HCT116 (cell line): ENCODE measurements around the gene AEBP2. TPM values are rescaled to one million over a fixed set of nuclear protein-coding genes. Genes with fewer than 3 reads are reported as not detected.

Source experiments
- ATAC-seq: fragments of 200-7000 bp; cut with Tn5 transposase; 2 replicates; pipeline ENCODE4 v1.9.1; 2020; ENCODE audit warnings: mild to moderate bottlenecking, moderate library complexity
- BruUV-seq: library from RNA; stranded (reverse); fragments of 400-500 nt; replicated peaks from 2 replicates; lab custom pipeline; 2021; lab: Mats Ljungman, UMichigan
- CTCF ChIA-PET: fragments of 300-600 bp; sonication (Branson Sonifier 250); formaldehyde crosslinking; loops from one replicate; lab custom pipeline; 2021; ENCODE audit warnings: antibody characterized with exemption; lab: Charles Lee
- POLR2A ChIA-PET: fragments of 300-600, 350-600 bp; sonication (Branson Sonifier 250); formaldehyde crosslinking; loops from one replicate; lab custom pipeline; 2021; ENCODE audit warnings: antibody characterized with exemption; lab: Charles Lee
- RAD21 ChIA-PET, 2 experiments: fragments of 300-600 bp; sonication (Branson Sonifier 250); formaldehyde crosslinking; loops; one replicate each; lab custom pipeline; 2023; ENCODE audit warnings: low total read pairs in 2 of 2; ENCODE audit not compliant: uncharacterized antibody in 2 of 2, unreplicated experiment in 2 of 2, low non-redundant PET in 1 of 2; lab: Charles Lee
- DNase-seq: peaks from one replicate; pipeline ENCODE4 v3.0.0-alpha.2; 2010; ENCODE audit warnings: low read depth, low spot score
- H2AFZ ChIP-seq: fragments of 200-600 bp; shearing (Covaris generic), sonication (generic); 2 replicates; pipeline ENCODE4 v1.6.1; 2017; ENCODE audit warnings: low read depth, mixed run types, mixed read lengths, antibody characterized with exemption, low read length; ENCODE audit not compliant: poor library complexity, severe bottlenecking
- H3K27ac ChIP-seq: 2 replicates; pipeline ENCODE4 v1.5.1; 2012; ENCODE audit warnings: low read depth, low read length
- H3K27me3 ChIP-seq: fragments of 200-600 bp; sonication (generic); 2 replicates; pipeline ENCODE4 v1.6.1; 2016; ENCODE audit warnings: mixed run types, low read length, mixed read lengths; ENCODE audit not compliant: insufficient read depth
- H3K36me3 ChIP-seq, 2 experiments: fragments of 200-500 bp in 1 of 2; fragments of 200-600 bp in 1 of 2; sonication (Bioruptor generic) in 1 of 2; sonication (generic) in 1 of 2; 2 replicates each; pipeline versions ENCODE4 v1.5.1 to v1.6.1; 2014 to 2016; ENCODE audit warnings: low read length in 2 of 2, inconsistent platforms in 1 of 2, mixed read lengths in 1 of 2, mixed run types in 1 of 2; ENCODE audit not compliant: insufficient read depth in 2 of 2, control insufficient read depth in 1 of 2
- H3K4me1 ChIP-seq, 2 experiments: fragments of 200-600 bp in 1 of 2; sonication (generic) in 1 of 2; 2 replicates each; pipeline versions ENCODE4 v1.5.1 to v1.6.1; 2012 to 2017; ENCODE audit warnings: low read length in 2 of 2, inconsistent platforms in 1 of 2, mild to moderate bottlenecking in 1 of 2, mixed read lengths in 1 of 2, mixed run types in 1 of 2, moderate library complexity in 1 of 2; ENCODE audit not compliant: insufficient read depth in 2 of 2, control insufficient read depth in 1 of 2
- H3K4me2 ChIP-seq: fragments of 200-600 bp; sonication (generic); 2 replicates; pipeline ENCODE4 v1.6.1; 2017; ENCODE audit warnings: mixed run types, low read length, mixed read lengths
- H3K4me3 ChIP-seq, 2 experiments: fragments of 200-600 bp in 1 of 2; sonication (generic) in 1 of 2; replicated peaks in 1 of 2; 2 replicates each; pipeline ENCODE4 v1.5.1; 2011 to 2016; ENCODE audit warnings: low read length in 2 of 2, control low read depth in 1 of 2, low read depth in 1 of 2, mild to moderate bottlenecking in 1 of 2, mixed read lengths in 1 of 2, mixed run types in 1 of 2
- H3K79me2 ChIP-seq: fragments of 200-600 bp; sonication (generic); 2 replicates; pipeline ENCODE4 v1.6.1; 2017; ENCODE audit warnings: mild to moderate bottlenecking, mixed run types, low read length, moderate library complexity, mixed read lengths; ENCODE audit not compliant: insufficient read depth
- H3K9ac ChIP-seq: fragments of 200-600 bp; sonication (generic); 2 replicates; pipeline ENCODE4 v1.6.1; 2016; ENCODE audit warnings: low read length, mixed read lengths
- H3K9me2 ChIP-seq: fragments of 200-600 bp; sonication (generic), shearing (Covaris generic); 2 replicates; pipeline ENCODE4 v1.6.1; 2017; ENCODE audit warnings: mixed run types, mild to moderate bottlenecking, moderate library complexity; ENCODE audit not compliant: insufficient read depth
- H3K9me3 ChIP-seq, 2 experiments: fragments of 200-500 bp in 1 of 2; fragments of 200-600 bp in 1 of 2; sonication (Bioruptor generic) in 1 of 2; sonication (generic) in 1 of 2; 2 replicates each; pipeline ENCODE4 v1.6.1; 2014 to 2017; ENCODE audit warnings: low read length in 2 of 2, mixed read lengths in 2 of 2, inconsistent platforms in 1 of 2, low read depth in 1 of 2, mild to moderate bottlenecking in 1 of 2, mixed run types in 1 of 2, moderate library complexity in 1 of 2; ENCODE audit not compliant: control insufficient read depth in 1 of 2, insufficient read depth in 1 of 2
- H4K20me1 ChIP-seq: fragments of 200-600 bp; sonication (generic), shearing (Covaris generic); 2 replicates; pipeline ENCODE4 v1.6.1; 2017; ENCODE audit warnings: mixed run types, mild to moderate bottlenecking, moderate library complexity; ENCODE audit not compliant: insufficient read depth
- ATF3 ChIP-seq: IDR thresholded peaks from 2 replicates; pipeline ENCODE4 v1.6.1; 2012
- CBX3 ChIP-seq: IDR thresholded peaks from 2 replicates; pipeline ENCODE4 v1.6.1; 2012; ENCODE audit warnings: low read depth
- CEBPB ChIP-seq: IDR thresholded peaks from 2 replicates; pipeline ENCODE4 v1.6.1; 2012; ENCODE audit warnings: low read depth
- CTCF ChIP-seq, 3 experiments: fragments of 200-600 bp in 1 of 3; sonication (generic) in 1 of 3; IDR thresholded peaks in 2 of 3; conservative IDR thresholded peaks in 1 of 3; 2 replicates each; pipeline ENCODE4 v1.5.1; 2012 to 2017; ENCODE audit warnings: low read depth in 2 of 3, low read length in 2 of 3, antibody characterized with exemption in 1 of 3, borderline replicate concordance in 1 of 3, control low read depth in 1 of 3, mild to moderate bottlenecking in 1 of 3, mixed read lengths in 1 of 3, mixed run types in 1 of 3, moderate library complexity in 1 of 3; ENCODE audit not compliant: insufficient read depth in 1 of 3
- EZH2 ChIP-seq: fragments of 200-600 bp; sonication (generic); IDR thresholded peaks from 2 replicates; pipeline ENCODE4 v1.6.1; 2017; ENCODE audit warnings: antibody characterized with exemption, mixed run types
- MAX ChIP-seq: IDR thresholded peaks from 2 replicates; pipeline ENCODE4 v1.6.1; 2012
- REST ChIP-seq: IDR thresholded peaks from 2 replicates; pipeline ENCODE4 v1.6.1; 2012; ENCODE audit warnings: low read depth
- SIN3A ChIP-seq: IDR thresholded peaks from 2 replicates; pipeline ENCODE4 v1.6.1; 2012; ENCODE audit warnings: low read depth
- SP1 ChIP-seq: IDR thresholded peaks from 2 replicates; pipeline ENCODE4 v1.6.1; 2012; ENCODE audit warnings: low read depth
- SRF ChIP-seq: IDR thresholded peaks from 2 replicates; pipeline ENCODE4 v1.6.1; 2012; ENCODE audit warnings: low read depth
- TCF7L2 ChIP-seq: IDR thresholded peaks from 2 replicates; pipeline ENCODE4 v1.7.0; 2011; ENCODE audit warnings: borderline replicate concordance, inconsistent platforms; ENCODE audit not compliant: insufficient read depth, insufficient read length; ENCODE audit errors: extremely low read depth
- YY1 ChIP-seq: IDR thresholded peaks from 2 replicates; pipeline ENCODE4 v1.6.1; 2011; ENCODE audit warnings: low read length, low read depth, moderate library complexity, mild to moderate bottlenecking; ENCODE audit not compliant: insufficient replicate concordance; ENCODE audit errors: extremely low read depth
- intact Hi-C: fragments of 100-400 bp; cut with micrococcal nuclease; formaldehyde crosslinking; loops from 2 replicates; pipeline ENCODE4 v1.10.0; 2022
- total RNA-seq: library from RNA; stranded (reverse); gene quantifications from one replicate; pipeline ENCODE4 v1.2.1, GENCODE V29; 2021; ENCODE audit not compliant: unreplicated experiment

Gene AEBP2
- total RNA-seq, 1 experiment from 2014 or later = 44.6 TPM

- TF ChIP-seq YY1 (peak; percentile 86), CEBPB (no peak), ATF3 (no peak)
- TF ChIP-seq, all 23 proteins: peak for 10
These were observed at the start of gene AEBP2 (continued) for GRCh38 chr12:19439059-19440018.

- POLR2A ChIA-PET = no interaction called here
- DNase-seq (no peak), ATAC-seq (no peak)
- peaks cover 9 to 13% of the 10 kb centered on the region in 2 experiments; a peak in 3 of 4 replicates for H3K4me1 ChIP-seq
- H3K79me2 ChIP-seq = no peaks in the 10 kb centered on the region
- BruUV-seq = no TSS peak
- H3K4me3 ChIP-seq = no peak overlapping the region
- H3K27ac ChIP-seq = no peak overlapping the region
- CTCF ChIA-PET = interaction anchor here (0.7 kb wide), 1 partner anchor 1089 kb away, joined by 3 read pairs; no protein-coding TSS in a partner anchor
- TF ChIP-seq YY1 (no peak), SRF (no peak), TCF7L2 (no peak), SIN3A (no peak), EZH2 (no peak), CTCF (IDR thresholded peaks at IDR 0.05 in 2 of 3, conservative IDR thresholded peaks at IDR 0.05 in 1 of 3; ENCODE audit: borderline replicate concordance in 1 of 3, insufficient read depth in 1 of 3, low read depth in 2 of 3, low read length in 2 of 3) (no peak), REST (no peak), SP1 (no peak), CBX3 (no peak), MAX (no peak)
- intact Hi-C loops = no loop called here
- no peaks in the 10 kb centered on the region for H3K36me3 ChIP-seq
- H3K4me2 ChIP-seq = no peak overlapping the region
- no peaks in the 10 kb centered on the region for H3K9me3 ChIP-seq
- H2AFZ ChIP-seq = no peak overlapping the region
- H3K9me2 ChIP-seq = no peaks in the 10 kb centered on the region
- RAD21 ChIA-PET = no interaction called here
- no peak overlapping the region for H3K9ac ChIP-seq
- H4K20me1 ChIP-seq = no peaks in the 10 kb centered on the region
- no peaks in the 10 kb centered on the region for H3K27me3 ChIP-seq
These were observed 49.2 kb upstream of the AEBP2 start for GRCh38 chr12:19390051-19390598.
